Panc1 (cell line): ENCODE measurements around the gene MDN1. TPM values are rescaled to one million over a fixed set of nuclear protein-coding genes. Genes with fewer than 3 reads are reported as not detected.
"Not testable (repeated sequence)": the region's sequence is repeated elsewhere in the genome, so short reads cannot be mapped to it uniquely, and the experiment has no call there.

ENCODE experiments used
- ATAC-seq: fragments of 200-7000 bp; cut with Tn5 transposase; 2 replicates; pipeline ENCODE4 v1.9.1; 2020; ENCODE audit warnings: mild to moderate bottlenecking, moderate library complexity
- BruUV-seq: library from RNA; stranded (reverse); fragments of 400-500 nt; replicated peaks from 2 replicates; lab custom pipeline; 2021; lab: Mats Ljungman, UMichigan
- CTCF ChIA-PET: fragments of 300-600 bp; sonication (Branson Sonifier 250); formaldehyde crosslinking; loops from one replicate; lab custom pipeline; 2022; ENCODE audit warnings: antibody characterized with exemption; lab: Charles Lee
- POLR2A ChIA-PET: fragments of 300-600 bp; sonication (Branson Sonifier 250); formaldehyde crosslinking; loops from one replicate; lab custom pipeline; 2022; ENCODE audit warnings: antibody characterized with exemption; lab: Charles Lee
- DNase-seq: peaks from one replicate; pipeline ENCODE4 v3.0.0-alpha.2; 2010; ENCODE audit warnings: low read depth, low spot score
- H3K27ac ChIP-seq: 2 replicates; pipeline ENCODE4 v1.5.1; 2011; ENCODE audit warnings: mild to moderate bottlenecking, low read length, inconsistent platforms
- H3K27me3 ChIP-seq: fragments of 200-500 bp; sonication (Bioruptor generic); 2 replicates; pipeline ENCODE4 v1.6.0; 2014; ENCODE audit warnings: low read length, inconsistent platforms; ENCODE audit not compliant: control insufficient read depth, insufficient read depth
- H3K36me3 ChIP-seq: fragments of 200-500 bp; sonication (Bioruptor generic); 2 replicates; pipeline ENCODE4 v1.5.1; 2014; ENCODE audit warnings: inconsistent platforms, mild to moderate bottlenecking, low read length, moderate library complexity; ENCODE audit not compliant: control insufficient read depth, insufficient read depth
- H3K4me1 ChIP-seq: 2 replicates; pipeline ENCODE4 v1.5.1; 2011; ENCODE audit warnings: inconsistent platforms, mild to moderate bottlenecking, low read length, moderate library complexity; ENCODE audit not compliant: control insufficient read depth, insufficient read depth
- H3K4me3 ChIP-seq, 2 experiments: 2 replicates each; pipeline ENCODE4 v1.5.1; 2011 to 2012; ENCODE audit warnings: low read depth in 2 of 2, low read length in 2 of 2, mild to moderate bottlenecking in 2 of 2, inconsistent platforms in 1 of 2, moderate library complexity in 1 of 2
- H3K9me3 ChIP-seq: fragments of 200-500 bp; sonication (Bioruptor generic); 2 replicates; pipeline ENCODE4 v1.5.1; 2014; ENCODE audit warnings: low read depth, mild to moderate bottlenecking, inconsistent platforms, low read length, moderate library complexity; ENCODE audit not compliant: control insufficient read depth, insufficient read depth
- POLR2AphosphoS5 ChIP-seq: IDR thresholded peaks from 2 replicates; pipeline ENCODE4 v1.6.1; 2012; ENCODE audit warnings: mild to moderate bottlenecking, low read depth, low read length, moderate library complexity
- SIN3A ChIP-seq: IDR thresholded peaks from 2 replicates; pipeline ENCODE4 v1.6.1; 2012; ENCODE audit warnings: low read depth, mild to moderate bottlenecking, low read length, moderate library complexity, borderline replicate concordance; ENCODE audit not compliant: insufficient read depth
- TCF7L2 ChIP-seq: IDR thresholded peaks from 2 replicates; pipeline ENCODE4 v1.6.1; 2011; ENCODE audit warnings: mild to moderate bottlenecking, low read depth, low read length, inconsistent platforms
- in situ Hi-C: cut with HindIII; loops from 2 replicates; pipeline ENCODE4 v1.10.0; 2016; ENCODE audit warnings: low sequenced_read_pairs, low pct_unique_long_range_greater_than_20kb
- intact Hi-C: fragments of 100-400 bp; cut with micrococcal nuclease; formaldehyde crosslinking; loops from one replicate; pipeline ENCODE4 v1.10.0; 2022; ENCODE audit not compliant: unreplicated experiment
- total RNA-seq: library from RNA; stranded (reverse); gene quantifications from one replicate; pipeline ENCODE4 v1.2.1, GENCODE V29; 2021; ENCODE audit not compliant: unreplicated experiment
- TF ChIP-seq, protein P1 (sequence below): fragments of 450-650 bp; IDR thresholded peaks from 2 replicates; pipeline ENCODE4 v1.5.1; 2017; ENCODE audit warnings: mild to moderate bottlenecking
- TF ChIP-seq, protein P2 (sequence below), 2 experiments: IDR thresholded peaks; 2 replicates each; pipeline ENCODE4 v1.6.1; 2011 to 2012; ENCODE audit warnings: low read depth in 2 of 2, control low read depth in 1 of 2, low read length in 1 of 2, mild to moderate bottlenecking in 1 of 2, moderate library complexity in 1 of 2; ENCODE audit not compliant: insufficient read depth in 1 of 2

The MDN1 gene
- total RNA-seq, 1 experiment from 2014 or later: 47.8 TPM

DNA sequence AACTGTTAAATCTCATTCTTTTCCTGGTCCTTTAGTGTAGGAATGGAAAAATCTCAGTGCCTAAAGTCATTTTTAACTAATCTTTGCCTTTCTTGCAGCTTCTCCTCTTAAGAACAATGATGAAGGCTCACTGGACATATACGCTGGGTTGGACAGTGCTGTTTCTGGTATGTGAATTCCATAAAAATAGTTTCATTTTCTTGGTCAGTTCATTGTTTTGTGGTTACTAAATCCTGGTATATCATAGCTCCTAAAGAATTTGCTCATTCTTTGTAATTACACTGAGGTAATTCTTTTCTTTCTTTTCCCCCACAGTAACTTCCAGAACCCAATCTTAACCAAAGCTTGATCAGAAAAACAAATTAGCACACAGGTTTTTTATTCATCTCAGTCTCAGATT is 33.5 kb upstream of the MDN1 start:
- in situ Hi-C loops: no loop called here
- no peaks in the 10 kb centered on the region for H3K4me1 ChIP-seq
- H3K4me3 ChIP-seq: no peak overlapping the region
- ATAC-seq (no peak), DNase-seq (no peak)
- TF ChIP-seq, protein P1, sequence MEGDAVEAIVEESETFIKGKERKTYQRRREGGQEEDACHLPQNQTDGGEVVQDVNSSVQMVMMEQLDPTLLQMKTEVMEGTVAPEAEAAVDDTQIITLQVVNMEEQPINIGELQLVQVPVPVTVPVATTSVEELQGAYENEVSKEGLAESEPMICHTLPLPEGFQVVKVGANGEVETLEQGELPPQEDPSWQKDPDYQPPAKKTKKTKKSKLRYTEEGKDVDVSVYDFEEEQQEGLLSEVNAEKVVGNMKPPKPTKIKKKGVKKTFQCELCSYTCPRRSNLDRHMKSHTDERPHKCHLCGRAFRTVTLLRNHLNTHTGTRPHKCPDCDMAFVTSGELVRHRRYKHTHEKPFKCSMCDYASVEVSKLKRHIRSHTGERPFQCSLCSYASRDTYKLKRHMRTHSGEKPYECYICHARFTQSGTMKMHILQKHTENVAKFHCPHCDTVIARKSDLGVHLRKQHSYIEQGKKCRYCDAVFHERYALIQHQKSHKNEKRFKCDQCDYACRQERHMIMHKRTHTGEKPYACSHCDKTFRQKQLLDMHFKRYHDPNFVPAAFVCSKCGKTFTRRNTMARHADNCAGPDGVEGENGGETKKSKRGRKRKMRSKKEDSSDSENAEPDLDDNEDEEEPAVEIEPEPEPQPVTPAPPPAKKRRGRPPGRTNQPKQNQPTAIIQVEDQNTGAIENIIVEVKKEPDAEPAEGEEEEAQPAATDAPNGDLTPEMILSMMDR: no peak
- TF ChIP-seq, protein P2, sequence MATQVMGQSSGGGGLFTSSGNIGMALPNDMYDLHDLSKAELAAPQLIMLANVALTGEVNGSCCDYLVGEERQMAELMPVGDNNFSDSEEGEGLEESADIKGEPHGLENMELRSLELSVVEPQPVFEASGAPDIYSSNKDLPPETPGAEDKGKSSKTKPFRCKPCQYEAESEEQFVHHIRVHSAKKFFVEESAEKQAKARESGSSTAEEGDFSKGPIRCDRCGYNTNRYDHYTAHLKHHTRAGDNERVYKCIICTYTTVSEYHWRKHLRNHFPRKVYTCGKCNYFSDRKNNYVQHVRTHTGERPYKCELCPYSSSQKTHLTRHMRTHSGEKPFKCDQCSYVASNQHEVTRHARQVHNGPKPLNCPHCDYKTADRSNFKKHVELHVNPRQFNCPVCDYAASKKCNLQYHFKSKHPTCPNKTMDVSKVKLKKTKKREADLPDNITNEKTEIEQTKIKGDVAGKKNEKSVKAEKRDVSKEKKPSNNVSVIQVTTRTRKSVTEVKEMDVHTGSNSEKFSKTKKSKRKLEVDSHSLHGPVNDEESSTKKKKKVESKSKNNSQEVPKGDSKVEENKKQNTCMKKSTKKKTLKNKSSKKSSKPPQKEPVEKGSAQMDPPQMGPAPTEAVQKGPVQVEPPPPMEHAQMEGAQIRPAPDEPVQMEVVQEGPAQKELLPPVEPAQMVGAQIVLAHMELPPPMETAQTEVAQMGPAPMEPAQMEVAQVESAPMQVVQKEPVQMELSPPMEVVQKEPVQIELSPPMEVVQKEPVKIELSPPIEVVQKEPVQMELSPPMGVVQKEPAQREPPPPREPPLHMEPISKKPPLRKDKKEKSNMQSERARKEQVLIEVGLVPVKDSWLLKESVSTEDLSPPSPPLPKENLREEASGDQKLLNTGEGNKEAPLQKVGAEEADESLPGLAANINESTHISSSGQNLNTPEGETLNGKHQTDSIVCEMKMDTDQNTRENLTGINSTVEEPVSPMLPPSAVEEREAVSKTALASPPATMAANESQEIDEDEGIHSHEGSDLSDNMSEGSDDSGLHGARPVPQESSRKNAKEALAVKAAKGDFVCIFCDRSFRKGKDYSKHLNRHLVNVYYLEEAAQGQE (IDR thresholded peaks at IDR 0.05; ENCODE audit: insufficient read depth in 1 of 2, low read depth in 2 of 2, low read length in 1 of 2): no peak
- no peak for TF ChIP-seq POLR2AphosphoS5
- TF ChIP-seq TCF7L2: no peak
- TF ChIP-seq SIN3A: no peak
- no peaks in the 10 kb centered on the region for H3K9me3 ChIP-seq
- intact Hi-C loops: no loop called here
- ChIA-PET POLR2A (no interaction called here), CTCF (no interaction called here)
- peaks cover 15% of the 10 kb centered on the region; the same call in 1 of the 2 replicates for H3K36me3 ChIP-seq
- no peak overlapping the region for H3K27ac ChIP-seq
- BruUV-seq: no TSS peak
- H3K27me3 ChIP-seq: no peaks in the 10 kb centered on the region

DNA sequence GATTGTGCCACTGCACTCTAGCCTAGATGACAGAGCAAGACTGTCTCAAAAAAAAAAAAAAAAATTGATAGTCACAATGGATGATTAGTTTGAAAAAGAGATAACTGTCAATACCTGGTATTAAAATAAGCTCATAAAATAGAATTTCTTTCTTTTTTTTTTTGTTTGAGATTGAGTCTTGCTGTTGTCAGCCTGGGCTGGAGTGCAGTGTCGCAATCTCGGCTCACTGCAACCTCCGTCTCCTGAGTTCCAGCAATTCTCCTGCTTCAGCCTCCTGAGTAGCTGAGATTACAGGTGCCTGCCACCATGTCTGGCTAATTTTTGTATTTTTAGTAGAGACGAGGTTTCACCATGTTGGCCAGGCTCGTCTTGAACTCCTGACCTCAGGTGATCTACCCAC is 27.9 kb upstream of the MDN1 start:
- H3K4me3 ChIP-seq, H3K4me1 ChIP-seq, H3K36me3 ChIP-seq, DNase-seq, H3K9me3 ChIP-seq, ATAC-seq, H3K27me3 ChIP-seq, intact Hi-C loops, POLR2A ChIA-PET, in situ Hi-C loops, CTCF ChIA-PET, BruUV-seq, H3K27ac ChIP-seq: not testable (repeated sequence)

DNA sequence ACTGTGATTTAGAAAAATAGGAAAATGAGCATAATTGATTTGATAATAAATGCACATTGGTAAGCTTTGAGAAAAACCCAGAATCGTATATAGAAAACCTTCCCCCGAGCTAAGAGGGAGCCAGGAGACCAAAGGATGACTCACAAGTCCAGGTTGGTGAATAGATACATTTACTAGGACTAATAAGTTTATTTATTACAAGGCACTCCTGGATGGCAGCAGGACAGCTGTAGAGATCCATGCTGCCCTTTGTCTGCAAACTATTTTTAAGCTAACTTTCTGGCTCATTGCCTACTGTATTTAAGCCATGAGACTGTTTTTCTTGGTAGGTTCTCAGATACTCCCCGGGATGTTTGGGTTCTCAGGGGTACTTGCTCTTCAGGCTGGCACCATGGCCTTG is 23.5 kb upstream of the MDN1 start:
- POLR2A ChIA-PET: no interaction called here
- TF ChIP-seq SIN3A (no peak), TCF7L2 (no peak), POLR2AphosphoS5 (no peak)
- TF ChIP-seq, protein P2 (IDR thresholded peaks at IDR 0.05; ENCODE audit: insufficient read depth in 1 of 2, low read depth in 2 of 2, low read length in 1 of 2): no peak
- TF ChIP-seq, protein P1: no peak
- DNase-seq (no peak), ATAC-seq (peak; percentile 38; the same call in 1 of the 2 replicates)
- intact Hi-C loops: no loop called here
- Histone ChIP-seq H3K4me3 (no peak overlapping the region), H3K36me3 (no peaks in the 10 kb centered on the region), H3K4me1 (0 out of 2 replicates have a peak, but pooled peaks cover 3% of the 10 kb centered on the region), H3K27me3 (no peaks in the 10 kb centered on the region), H3K9me3 (no peaks in the 10 kb centered on the region), H3K27ac (no peak overlapping the region)
- in situ Hi-C loops: no loop called here
- no TSS peak for BruUV-seq
- CTCF ChIA-PET: no interaction called here
